Astrocyte (in vitro differentiated cells and primary cell): Measurements from ENCODE around the gene GPR142. TPM values are rescaled to one million over a fixed set of nuclear protein-coding genes. Genes with fewer than 3 reads are reported as not detected.

Source experiments
- DNase-seq: peaks from one replicate; pipeline ENCODE4 v3.0.0-alpha.2; 2010; ENCODE audit warnings: low read depth
- FAIRE-seq: peaks from 2 replicates; lab custom pipeline; 2011; peaks lifted over from hg19 to GRCh38; lab: Jason Lieb, UNC
- H2AFZ ChIP-seq: 2 replicates; pipeline ENCODE4 v1.6.0; 2012; ENCODE audit warnings: low read depth, low read length, inconsistent platforms
- H3K27ac ChIP-seq: 2 replicates; pipeline ENCODE4 v1.5.1; 2011; ENCODE audit warnings: low read depth, low read length, inconsistent platforms
- H3K27me3 ChIP-seq: 2 replicates; pipeline ENCODE4 v1.6.0; 2011; ENCODE audit warnings: low read length, inconsistent platforms; ENCODE audit not compliant: insufficient read depth
- H3K36me3 ChIP-seq: 2 replicates; pipeline ENCODE4 v1.5.1; 2011; ENCODE audit warnings: low read length, inconsistent platforms; ENCODE audit not compliant: insufficient read depth
- H3K4me1 ChIP-seq: 2 replicates; pipeline ENCODE4 v1.5.1; 2011; ENCODE audit warnings: low read length, inconsistent platforms; ENCODE audit not compliant: insufficient read depth
- H3K4me2 ChIP-seq: 2 replicates; pipeline ENCODE4 v1.6.0; 2012; ENCODE audit warnings: low read length, inconsistent platforms
- H3K4me3 ChIP-seq: 2 replicates; pipeline ENCODE4 v1.5.1; 2011; ENCODE audit warnings: low read depth, mild to moderate bottlenecking, low read length, inconsistent platforms; ENCODE audit not compliant: insufficient read depth
- H3K79me2 ChIP-seq: 2 replicates; pipeline ENCODE4 v1.6.0; 2012; ENCODE audit warnings: mild to moderate bottlenecking, low read length, inconsistent platforms; ENCODE audit not compliant: insufficient read depth
- H3K9ac ChIP-seq: 2 replicates; pipeline ENCODE4 v1.6.0; 2012; ENCODE audit warnings: mild to moderate bottlenecking, low read length, inconsistent platforms
- H3K9me3 ChIP-seq: 2 replicates; pipeline ENCODE4 v1.5.1; 2012; ENCODE audit warnings: low read depth, mild to moderate bottlenecking, low read length, inconsistent platforms; ENCODE audit not compliant: insufficient read depth
- H4K20me1 ChIP-seq: 2 replicates; pipeline ENCODE4 v1.6.0; 2012; ENCODE audit warnings: low read length, inconsistent platforms; ENCODE audit not compliant: insufficient read depth
- H3K27ac Mint-ChIP-seq: one replicate; pipeline ENCODE4 v1.8.0; 2021; ENCODE audit warnings: mild to moderate bottlenecking, mixed read lengths; ENCODE audit not compliant: unreplicated experiment
- H3K27me3 Mint-ChIP-seq: one replicate; pipeline ENCODE4 v1.8.0; 2021; ENCODE audit warnings: low read depth, mixed read lengths; ENCODE audit not compliant: unreplicated experiment
- H3K36me3 Mint-ChIP-seq: one replicate; pipeline ENCODE4 v1.8.0; 2021; ENCODE audit warnings: low read depth, mixed read lengths; ENCODE audit not compliant: unreplicated experiment
- H3K4me1 Mint-ChIP-seq: one replicate; pipeline ENCODE4 v1.8.0; 2021; ENCODE audit warnings: low read depth, mixed read lengths; ENCODE audit not compliant: unreplicated experiment
- H3K4me3 Mint-ChIP-seq: one replicate; pipeline ENCODE4 v1.8.0; 2021; ENCODE audit warnings: mild to moderate bottlenecking, moderate library complexity, mixed read lengths; ENCODE audit not compliant: unreplicated experiment
- H3K9me3 Mint-ChIP-seq: one replicate; pipeline ENCODE4 v1.8.0; 2021; ENCODE audit warnings: mild to moderate bottlenecking, mixed read lengths; ENCODE audit not compliant: unreplicated experiment
- CTCF ChIP-seq: IDR thresholded peaks from 2 replicates; pipeline ENCODE4 v1.5.1; 2011; ENCODE audit warnings: low read depth, mild to moderate bottlenecking, inconsistent platforms, low read length, moderate library complexity; ENCODE audit not compliant: insufficient read depth
- EZH2 ChIP-seq: IDR thresholded peaks from 2 replicates; pipeline ENCODE4 v1.6.1; 2012; ENCODE audit warnings: mild to moderate bottlenecking, low read length, inconsistent platforms; ENCODE audit not compliant: insufficient read depth
- total RNA-seq: library from RNA; stranded (reverse); gene quantifications from 2 replicates; pipeline ENCODE4 v1.2.1, GENCODE V29; 2021

The GPR142 gene
- total RNA-seq, 1 donor from 2014 or later: not detected

GRCh38 chr17:74353446-74354060 is 13.8 kb upstream of the GPR142 start:
- Mint-ChIP-seq H3K4me3 (no peak overlapping the region), H3K27ac (no peak overlapping the region), H3K4me1 (no peaks in the 10 kb centered on the region), H3K9me3 (peaks cover 2% of the 10 kb centered on the region), H3K36me3 (peaks cover 1% of the 10 kb centered on the region), H3K27me3 (peaks cover 67% of the 10 kb centered on the region)
- peaks cover 30% of the 10 kb centered on the region for H3K27me3 ChIP-seq
- H2AFZ ChIP-seq: no peak overlapping the region
- FAIRE-seq (no peak), DNase-seq (no peak)
- no peaks in the 10 kb centered on the region for H3K36me3 ChIP-seq
- no peak overlapping the region for H3K9ac ChIP-seq
- H4K20me1 ChIP-seq: no peaks in the 10 kb centered on the region
- no peaks in the 10 kb centered on the region for H3K9me3 ChIP-seq
- no peak overlapping the region for H3K27ac ChIP-seq
- H3K79me2 ChIP-seq: no peaks in the 10 kb centered on the region
- no peak overlapping the region for H3K4me3 ChIP-seq
- H3K4me1 ChIP-seq: no peaks in the 10 kb centered on the region
- H3K4me2 ChIP-seq: no peak overlapping the region
- no peak for TF ChIP-seq EZH2
- TF ChIP-seq CTCF: no peak

GRCh38 chr17:74354123-74354522 is 13.2 kb upstream of the GPR142 start:
- Histone ChIP-seq H3K9ac (no peak overlapping the region), H3K4me1 (no peaks in the 10 kb centered on the region), H3K36me3 (no peaks in the 10 kb centered on the region), H3K9me3 (no peaks in the 10 kb centered on the region), H3K4me3 (no peak overlapping the region), H3K4me2 (no peak overlapping the region), H2AFZ (no peak overlapping the region), H4K20me1 (no peaks in the 10 kb centered on the region), H3K79me2 (no peaks in the 10 kb centered on the region), H3K27me3 (peaks cover 33% of the 10 kb centered on the region), H3K27ac (no peak overlapping the region)
- no peak for FAIRE-seq
- peaks cover 2% of the 10 kb centered on the region for H3K9me3 Mint-ChIP-seq
- TF ChIP-seq CTCF (no peak), EZH2 (no peak)
- peaks cover 1% of the 10 kb centered on the region for H3K36me3 Mint-ChIP-seq
- H3K27me3 Mint-ChIP-seq: peaks cover 66% of the 10 kb centered on the region
- H3K4me3 Mint-ChIP-seq: no peak overlapping the region
- no peak overlapping the region for H3K27ac Mint-ChIP-seq
- H3K4me1 Mint-ChIP-seq: no peaks in the 10 kb centered on the region
- no peak for DNase-seq

GRCh38 chr17:74354561-74354960 is 12.7 kb upstream of the GPR142 start:
- Mint-ChIP-seq H3K9me3 (peaks cover 2% of the 10 kb centered on the region), H3K36me3 (peaks cover 1% of the 10 kb centered on the region), H3K4me3 (no peak overlapping the region), H3K27ac (no peak overlapping the region), H3K27me3 (peaks cover 64% of the 10 kb centered on the region), H3K4me1 (no peaks in the 10 kb centered on the region)
- Histone ChIP-seq H3K36me3 (no peaks in the 10 kb centered on the region), H3K27ac (no peak overlapping the region), H3K4me1 (no peaks in the 10 kb centered on the region), H3K79me2 (no peaks in the 10 kb centered on the region), H3K4me3 (no peak overlapping the region), H3K27me3 (peaks cover 33% of the 10 kb centered on the region), H3K4me2 (no peak overlapping the region), H3K9me3 (no peaks in the 10 kb centered on the region), H3K9ac (no peak overlapping the region), H2AFZ (no peak overlapping the region), H4K20me1 (no peaks in the 10 kb centered on the region)
- DNase-seq (no peak), FAIRE-seq (no peak)
- TF ChIP-seq CTCF (no peak), EZH2 (no peak)
